Activated gamma-delta T cell treated with anti-CD3 and anti-CD28 coated beads, Interleukin-2, amount 50 U/mL, for 16 hours (primary cell): ENCODE data around the gene APOL3.
"Not testable (repeated sequence)": the region's sequence is repeated elsewhere in the genome, so short reads cannot be mapped to it uniquely, and the experiment has no call there.

Experiments
- DNase-seq: peaks from one replicate; pipeline ENCODE4 v3.0.0-alpha.2; 2020; ENCODE audit warnings: low read depth

The APOL3 gene

GRCh38 chr22:36134182-36134581, 26.4 kb downstream of the APOL3 start:
- DNase-seq: no peak

GRCh38 chr22:36131907-36132306, 28.6 kb downstream of the APOL3 start:
- no peak for DNase-seq

- no peak for DNase-seq
Observed at GRCh38 chr22:36129486-36130388, 30.8 kb downstream of the APOL3 start.

- DNase-seq: no peak
Observed at GRCh38 chr22:36129071-36129470, 31.5 kb downstream of the APOL3 start.

- DNase-seq: no peak
Observed at GRCh38 chr22:36125994-36126531, 34.5 kb downstream of the APOL3 start.

- no peak for DNase-seq
Observed at GRCh38 chr22:36125434-36125833, 35.1 kb downstream of the APOL3 start.

- DNase-seq: no peak
Observed at GRCh38 chr22:36124666-36125065, 35.9 kb downstream of the APOL3 start.

GRCh38 chr22:36123673-36124630, 36.6 kb downstream of the APOL3 start:
- DNase-seq: peak; percentile 84

GRCh38 chr22:36120621-36121351, 39.8 kb downstream of the APOL3 start:
- DNase-seq: not testable (repeated sequence)

GRCh38 chr22:36117053-36117554, 43.5 kb downstream of the APOL3 start:
- DNase-seq: no peak

GRCh38 chr22:36116127-36116526, 44.4 kb downstream of the APOL3 start:
- no peak for DNase-seq

GRCh38 chr22:36113121-36113520, 47.4 kb downstream of the APOL3 start:
- no peak for DNase-seq

GRCh38 chr22:36111316-36111715, 49.2 kb downstream of the APOL3 start:
- no peak for DNase-seq

- DNase-seq: no peak
Observed at GRCh38 chr22:36110306-36110881, 50.2 kb downstream of the APOL3 start.

GRCh38 chr22:36107436-36107835, 53.1 kb downstream of the APOL3 start:
- no peak for DNase-seq

GRCh38 chr22:36106910-36107309, 53.6 kb downstream of the APOL3 start:
- DNase-seq: no peak

- DNase-seq: no peak
Observed at GRCh38 chr22:36104988-36105387, 55.6 kb downstream of the APOL3 start.

GRCh38 chr22:36104435-36104834, 56.1 kb downstream of the APOL3 start:
- DNase-seq: no peak

- no peak for DNase-seq
Observed at GRCh38 chr22:36103891-36104290, 56.7 kb downstream of the APOL3 start.

GRCh38 chr22:36102995-36103394, 57.6 kb downstream of the APOL3 start:
- no peak for DNase-seq

- DNase-seq: no peak
Observed at GRCh38 chr22:36101756-36102155, 58.8 kb downstream of the APOL3 start.
